Liver (tissue), 3 donors: ENCODE results near the gene SLC26A1.

Experiments used
- CTCF ChIP-seq: fragments of 150-350 bp; IDR thresholded peaks from 2 replicates; pipeline ENCODE4 v1.5.1; 2017; ENCODE audit warnings: improper control_type of control experiment, low read depth, low read length; ENCODE audit not compliant: missing input control
- GABPA ChIP-seq, 2 donors: IDR thresholded peaks in 1 of 2; conservative IDR thresholded peaks in 1 of 2; 2 replicates each; pipeline ENCODE4 v1.6.1; 2016; ENCODE audit warnings: antibody characterized with exemption in 2 of 2, mild to moderate bottlenecking in 1 of 2, moderate library complexity in 1 of 2
- HNF4G ChIP-seq: IDR thresholded peaks from 2 replicates; pipeline ENCODE4 v1.6.1; 2016; ENCODE audit warnings: antibody characterized with exemption
- JUND ChIP-seq, 2 donors: IDR thresholded peaks; 2 replicates each; pipeline ENCODE4 v1.6.1; 2016; ENCODE audit warnings: antibody characterized with exemption in 2 of 2
- NR2F2 ChIP-seq: IDR thresholded peaks from 2 replicates; pipeline ENCODE4 v1.6.1; 2016; ENCODE audit warnings: antibody characterized with exemption
- RAD21 ChIP-seq, 2 donors: IDR thresholded peaks; 2 replicates each; pipeline ENCODE4 v1.6.1; 2016; ENCODE audit warnings: antibody characterized with exemption in 2 of 2, mild to moderate bottlenecking in 2 of 2
- REST ChIP-seq: IDR thresholded peaks from 2 replicates; pipeline ENCODE4 v1.6.1; 2016; ENCODE audit warnings: antibody characterized with exemption, mild to moderate bottlenecking
- RXRA ChIP-seq, 2 donors: IDR thresholded peaks; 2 replicates each; pipeline ENCODE4 v1.6.1; 2017 to 2018; ENCODE audit warnings: antibody characterized with exemption in 2 of 2, mild to moderate bottlenecking in 1 of 2
- SP1 ChIP-seq: IDR thresholded peaks from 2 replicates; pipeline ENCODE4 v1.6.1; 2018; ENCODE audit warnings: antibody characterized with exemption, mild to moderate bottlenecking
- TAF1 ChIP-seq: conservative IDR thresholded peaks from 2 replicates; pipeline ENCODE4 v1.6.1; 2016; ENCODE audit warnings: antibody characterized with exemption, mild to moderate bottlenecking
- YY1 ChIP-seq: IDR thresholded peaks from 2 replicates; pipeline ENCODE4 v1.6.1; 2016; ENCODE audit warnings: antibody characterized with exemption, mild to moderate bottlenecking
- ZBTB33 ChIP-seq: IDR thresholded peaks from 2 replicates; pipeline ENCODE4 v1.6.1; 2016; ENCODE audit warnings: antibody characterized with exemption
- donor health status: healthy.
- donor health status: healthy.

- TF ChIP-seq CTCF: no peak
- TF ChIP-seq YY1: no peak
- TF ChIP-seq REST: no peak
- TF ChIP-seq RAD21 (IDR thresholded peaks at IDR 0.05): no peak
- no peak for TF ChIP-seq RXRA (IDR thresholded peaks at IDR 0.05)
- TF ChIP-seq TAF1: no peak
- TF ChIP-seq GABPA (IDR thresholded peaks at IDR 0.05 in 1 of 2, conservative IDR thresholded peaks at IDR 0.05 in 1 of 2): no peak
- no peak for TF ChIP-seq JUND (IDR thresholded peaks at IDR 0.05)
- no peak for TF ChIP-seq HNF4G
- no peak for TF ChIP-seq NR2F2
- TF ChIP-seq ZBTB33: no peak
- TF ChIP-seq SP1: no peak
These were observed 24.5 kb upstream of the SLC26A1 start for GRCh38 chr4:1017706-1018105.
